ENCODE results near the gene MBNL2.
A peak's percentile ranks its signal among the peaks of the same experiment; 100 is the strongest.

MBNL2 gene

DNA sequence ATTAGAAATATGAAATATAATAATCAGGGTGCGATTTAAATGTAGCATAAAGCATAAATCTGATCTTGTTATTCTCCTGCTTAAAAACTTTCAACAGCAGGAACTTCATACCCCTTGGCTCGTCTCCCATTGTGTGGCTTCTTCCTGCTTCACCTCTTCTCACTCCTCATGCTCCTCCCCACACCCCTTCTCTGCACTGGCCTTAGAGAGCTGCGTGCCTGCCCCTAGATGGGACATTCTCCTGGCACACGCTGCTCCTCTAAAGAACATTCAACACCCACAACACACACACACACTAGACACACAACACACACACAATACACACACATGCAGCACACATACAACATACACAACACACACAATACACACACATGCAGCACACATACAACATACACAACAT lies 107.2 kb downstream of the MBNL2 start:
- no peak for DNase-seq
- no peak overlapping the region for H3K4me3 Mint-ChIP-seq
- H3K4me1 Mint-ChIP-seq (ENCODE audit: low read depth): peaks cover 14% of the 10 kb centered on the region
- no peaks in the 10 kb centered on the region for H3K9me3 Mint-ChIP-seq
- no peak overlapping the region for H3K27ac Mint-ChIP-seq
- H3K36me3 Mint-ChIP-seq (ENCODE audit: low read depth): peaks cover 7% of the 10 kb centered on the region
- H3K27me3 Mint-ChIP-seq: no peaks in the 10 kb centered on the region

DNA sequence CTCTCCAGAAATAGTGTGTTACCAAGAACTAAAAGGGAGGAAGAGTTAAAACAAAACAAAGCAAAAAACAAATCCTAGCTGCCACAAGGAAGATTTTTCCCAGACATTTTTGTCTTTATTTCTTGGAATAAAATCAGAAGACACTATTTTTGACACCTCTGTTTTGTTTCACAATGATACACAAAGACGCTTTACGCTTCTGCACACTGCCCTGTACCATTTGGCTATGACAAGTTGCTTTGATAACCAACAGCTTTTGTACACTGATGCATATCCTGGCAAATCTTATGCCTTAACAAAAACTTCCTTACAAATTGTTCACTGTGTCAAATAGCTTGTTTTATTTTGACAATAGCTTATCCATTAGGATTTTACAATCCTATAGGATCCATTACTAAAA lies 108.3 kb downstream of the MBNL2 start:
- no peaks in the 10 kb centered on the region for H3K27me3 Mint-ChIP-seq
- peaks cover 15% of the 10 kb centered on the region for H3K36me3 Mint-ChIP-seq (ENCODE audit: low read depth)
- no peak overlapping the region for H3K4me3 Mint-ChIP-seq
- no peaks in the 10 kb centered on the region for H3K9me3 Mint-ChIP-seq
- no peak overlapping the region for H3K27ac Mint-ChIP-seq
- no peak for DNase-seq
- H3K4me1 Mint-ChIP-seq (ENCODE audit: low read depth): peaks cover 14% of the 10 kb centered on the region

DNA sequence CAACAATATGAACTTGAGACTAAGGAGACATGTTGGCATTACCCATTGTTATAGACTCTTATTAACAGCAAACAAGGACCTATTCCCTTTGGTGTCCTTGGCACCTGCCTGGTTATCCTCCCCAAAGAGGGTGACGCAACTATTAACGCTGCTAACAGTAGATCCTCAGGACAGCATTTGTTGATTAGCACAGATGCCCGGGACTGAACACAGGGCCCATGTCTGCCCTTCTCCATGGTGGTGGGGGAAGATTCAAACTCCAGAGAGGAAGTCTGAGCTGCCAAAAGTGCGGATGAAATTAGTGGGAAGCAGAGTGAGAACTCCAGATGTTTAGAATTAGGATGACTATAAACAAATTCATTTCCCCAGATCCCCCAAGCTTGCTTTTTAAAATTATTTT lies 110.6 kb downstream of the MBNL2 start:
- H3K27me3 Mint-ChIP-seq: no peaks in the 10 kb centered on the region
- H3K36me3 Mint-ChIP-seq (ENCODE audit: low read depth): peaks cover 20% of the 10 kb centered on the region
- peaks cover 6% of the 10 kb centered on the region for H3K4me1 Mint-ChIP-seq (ENCODE audit: low read depth)
- no peaks in the 10 kb centered on the region for H3K9me3 Mint-ChIP-seq
- H3K4me3 Mint-ChIP-seq: no peak overlapping the region
- DNase-seq: no peak
- H3K27ac Mint-ChIP-seq: no peak overlapping the region

DNA sequence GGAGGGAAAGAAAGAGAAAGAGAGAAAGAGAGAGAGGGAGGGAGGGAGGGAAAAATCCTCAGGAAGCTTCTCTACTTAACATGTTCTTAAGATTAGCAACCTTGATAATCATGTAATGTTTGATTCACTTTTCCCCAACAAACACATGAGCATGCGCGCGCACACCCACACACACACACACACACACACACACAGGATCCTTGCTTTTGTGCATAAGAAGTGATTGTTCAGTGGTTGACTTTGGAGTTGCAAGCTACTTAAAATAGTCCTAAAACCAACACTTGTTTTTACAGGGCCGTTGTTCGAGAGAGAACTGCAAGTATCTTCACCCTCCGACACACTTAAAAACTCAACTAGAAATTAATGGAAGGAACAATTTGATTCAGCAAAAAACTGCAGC lies 111.8 kb downstream of the MBNL2 start:
- no peaks in the 10 kb centered on the region for H3K9me3 Mint-ChIP-seq
- no peak overlapping the region for H3K27ac Mint-ChIP-seq
- peaks cover 20% of the 10 kb centered on the region for H3K36me3 Mint-ChIP-seq (ENCODE audit: low read depth)
- DNase-seq: no peak
- no peaks in the 10 kb centered on the region for H3K27me3 Mint-ChIP-seq
- H3K4me3 Mint-ChIP-seq: no peak overlapping the region
- peaks cover 5% of the 10 kb centered on the region for H3K4me1 Mint-ChIP-seq (ENCODE audit: low read depth)

DNA sequence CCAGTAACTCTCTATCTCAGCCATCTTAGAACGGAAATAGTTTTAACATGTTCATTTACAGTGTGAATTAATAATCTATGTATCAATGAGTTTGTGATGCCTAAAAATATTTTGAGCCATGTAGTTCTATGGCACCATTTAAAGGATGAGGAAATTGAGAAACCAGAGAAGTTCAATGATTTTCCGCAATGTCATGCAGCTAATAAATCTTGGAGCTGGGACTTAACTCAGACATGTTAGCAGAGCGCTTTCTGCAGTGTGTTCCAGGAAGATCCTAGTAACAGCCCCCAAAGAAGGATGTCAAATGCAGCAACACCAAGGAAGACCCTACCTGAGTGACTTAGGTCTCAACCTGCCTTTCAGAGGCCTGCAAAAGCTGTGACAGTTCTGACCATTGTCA lies 112.6 kb downstream of the MBNL2 start:
- H3K27me3 Mint-ChIP-seq: no peaks in the 10 kb centered on the region
- H3K9me3 Mint-ChIP-seq: no peaks in the 10 kb centered on the region
- peak overlapping the region; percentile 6 for H3K27ac Mint-ChIP-seq
- no peak overlapping the region for H3K4me3 Mint-ChIP-seq
- H3K4me1 Mint-ChIP-seq (ENCODE audit: low read depth): peaks cover 6% of the 10 kb centered on the region
- H3K36me3 Mint-ChIP-seq (ENCODE audit: low read depth): peaks cover 20% of the 10 kb centered on the region
- no peak for DNase-seq

DNA sequence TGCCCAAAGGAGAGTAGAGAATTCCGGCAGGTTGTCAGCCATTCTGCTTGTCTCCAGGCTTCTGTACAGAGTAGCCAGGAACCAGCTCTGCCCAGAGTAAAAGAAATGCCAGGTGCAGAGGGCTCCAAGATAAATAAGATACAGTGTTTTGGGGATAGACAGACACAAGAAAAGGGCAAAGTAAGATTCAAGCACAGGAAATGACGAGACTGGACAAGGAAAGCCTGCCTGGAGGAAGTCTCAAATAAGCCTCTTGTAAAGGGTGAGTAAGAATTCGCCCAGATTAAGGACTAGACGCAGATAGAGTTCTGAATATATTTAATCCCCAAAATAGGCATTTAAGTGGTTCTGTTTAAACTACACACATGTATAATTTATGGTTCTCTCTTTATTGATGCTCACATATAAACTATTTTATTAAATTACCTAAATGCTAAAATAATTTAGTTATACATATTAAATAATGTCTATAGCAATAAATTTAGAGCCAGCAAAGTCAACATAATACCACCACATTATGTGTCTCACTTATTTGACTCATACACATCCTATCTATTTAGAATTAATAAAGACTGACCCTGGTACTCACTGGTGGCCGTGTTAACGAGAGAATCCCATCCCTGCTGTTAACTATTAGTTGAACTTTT lies 113.5 kb downstream of the MBNL2 start:
- H3K9me3 Mint-ChIP-seq: no peaks in the 10 kb centered on the region
- H3K4me3 Mint-ChIP-seq: no peak overlapping the region
- peak overlapping the region; percentile 13 for H3K27ac Mint-ChIP-seq
- H3K36me3 Mint-ChIP-seq (ENCODE audit: low read depth): peaks cover 20% of the 10 kb centered on the region
- no peak for DNase-seq
- no peaks in the 10 kb centered on the region for H3K27me3 Mint-ChIP-seq
- H3K4me1 Mint-ChIP-seq (ENCODE audit: low read depth): peaks cover 12% of the 10 kb centered on the region

DNA sequence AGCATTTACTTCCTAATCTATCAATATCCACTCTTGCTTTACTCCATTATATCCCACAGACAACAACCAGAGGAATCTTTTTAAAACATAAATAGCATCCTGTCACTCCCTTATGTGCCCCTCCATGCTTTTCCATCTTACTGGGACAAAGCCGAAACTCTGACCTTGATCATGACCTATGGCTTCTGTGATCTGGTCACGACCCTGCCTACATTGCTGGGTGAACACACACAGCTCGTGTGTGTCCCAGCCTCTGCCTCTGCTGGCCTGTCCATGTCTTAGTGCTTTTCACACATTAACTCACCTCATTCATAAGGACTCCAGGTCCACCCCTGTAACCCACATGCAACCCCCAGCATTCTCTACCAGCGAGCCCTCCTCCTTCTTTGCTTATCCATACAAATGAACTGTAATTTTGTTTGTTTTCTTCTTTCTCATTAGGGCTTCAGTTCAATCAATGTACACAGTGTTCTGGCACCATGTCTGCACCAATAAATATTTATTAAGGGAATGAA lies 115.9 kb downstream of the MBNL2 start:
- no peaks in the 10 kb centered on the region for H3K9me3 Mint-ChIP-seq
- H3K4me3 Mint-ChIP-seq: no peak overlapping the region
- DNase-seq: no peak
- H3K27me3 Mint-ChIP-seq: no peaks in the 10 kb centered on the region
- H3K4me1 Mint-ChIP-seq (ENCODE audit: low read depth): peaks cover 13% of the 10 kb centered on the region
- H3K27ac Mint-ChIP-seq: no peak overlapping the region
- peaks cover 23% of the 10 kb centered on the region for H3K36me3 Mint-ChIP-seq (ENCODE audit: low read depth)

DNA sequence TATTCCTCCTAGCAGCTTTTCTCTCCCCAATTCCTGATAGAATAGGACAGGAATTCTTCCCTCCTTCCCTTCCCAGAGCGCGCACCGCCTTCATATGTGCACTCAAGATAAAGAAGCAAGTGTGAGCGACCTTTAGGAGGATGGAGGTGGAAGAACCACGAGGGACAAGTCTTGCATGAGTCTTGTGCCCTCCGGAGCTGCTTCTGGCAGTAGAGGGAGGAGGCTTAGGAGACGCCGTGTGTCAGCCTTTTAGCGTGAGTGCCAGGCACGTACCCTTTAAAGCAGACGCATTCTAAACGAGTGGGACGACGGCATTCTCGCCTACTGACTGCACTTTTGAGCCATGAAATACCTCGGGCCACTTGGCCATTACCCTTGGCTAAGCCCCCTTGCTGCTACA lies 116.4 kb downstream of the MBNL2 start:
- no peak for DNase-seq
- peaks cover 23% of the 10 kb centered on the region for H3K36me3 Mint-ChIP-seq (ENCODE audit: low read depth)
- H3K4me1 Mint-ChIP-seq (ENCODE audit: low read depth): peaks cover 17% of the 10 kb centered on the region
- no peak overlapping the region for H3K4me3 Mint-ChIP-seq
- no peaks in the 10 kb centered on the region for H3K27me3 Mint-ChIP-seq
- H3K27ac Mint-ChIP-seq: no peak overlapping the region
- H3K9me3 Mint-ChIP-seq: no peaks in the 10 kb centered on the region

DNA sequence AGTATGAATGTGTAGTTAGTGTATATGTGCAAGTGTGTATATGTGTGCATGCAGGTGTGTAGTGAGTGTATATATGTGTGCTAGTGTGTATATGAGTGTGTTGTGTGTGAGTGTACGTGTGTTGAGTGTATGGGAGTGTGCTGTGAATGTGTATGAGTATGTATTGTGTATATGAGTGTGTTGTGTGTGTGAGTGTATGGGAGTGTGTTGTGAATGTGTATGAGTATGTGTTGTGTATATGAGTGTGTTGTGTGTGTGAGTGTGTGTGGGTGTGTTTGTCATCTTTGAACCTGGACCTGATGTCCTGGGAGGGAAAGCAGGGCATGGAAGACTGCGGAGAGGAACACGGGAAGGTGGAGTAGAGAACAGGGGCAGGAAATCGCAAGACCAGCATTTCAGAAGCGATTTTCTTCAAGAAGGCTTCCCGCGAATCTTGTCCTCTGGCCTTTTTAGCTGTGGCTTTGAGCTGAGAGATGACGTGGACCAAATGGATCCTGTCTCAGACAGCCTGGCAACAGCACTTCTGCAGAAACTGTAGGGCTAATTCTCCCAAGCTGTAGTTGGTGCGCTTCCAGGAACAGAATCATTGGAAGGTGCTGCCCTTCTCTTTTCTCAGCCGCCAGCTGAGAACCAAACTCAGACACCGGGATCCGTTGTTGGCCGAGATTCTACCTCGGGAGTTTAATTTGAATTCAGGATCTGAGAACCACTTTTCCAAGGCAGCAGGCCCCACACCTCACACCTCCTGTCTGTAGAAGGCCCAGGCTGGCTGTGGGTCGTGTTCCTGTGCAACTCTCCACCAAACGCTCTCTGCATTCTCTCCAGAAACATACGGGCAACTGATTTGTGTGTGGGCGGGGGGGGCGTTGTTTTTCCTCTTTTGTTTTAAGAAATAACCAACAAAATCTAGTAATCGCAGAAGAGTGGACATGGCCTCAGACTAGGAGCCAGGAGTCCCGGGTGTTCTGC lies 117.2 kb downstream of the MBNL2 start:
- no peak for DNase-seq
- H3K4me1 Mint-ChIP-seq (ENCODE audit: low read depth): peaks cover 15% of the 10 kb centered on the region
- no peak overlapping the region for H3K4me3 Mint-ChIP-seq
- H3K27ac Mint-ChIP-seq: no peak overlapping the region
- no peaks in the 10 kb centered on the region for H3K9me3 Mint-ChIP-seq
- H3K36me3 Mint-ChIP-seq (ENCODE audit: low read depth): peaks cover 22% of the 10 kb centered on the region
- H3K27me3 Mint-ChIP-seq: no peaks in the 10 kb centered on the region

DNA sequence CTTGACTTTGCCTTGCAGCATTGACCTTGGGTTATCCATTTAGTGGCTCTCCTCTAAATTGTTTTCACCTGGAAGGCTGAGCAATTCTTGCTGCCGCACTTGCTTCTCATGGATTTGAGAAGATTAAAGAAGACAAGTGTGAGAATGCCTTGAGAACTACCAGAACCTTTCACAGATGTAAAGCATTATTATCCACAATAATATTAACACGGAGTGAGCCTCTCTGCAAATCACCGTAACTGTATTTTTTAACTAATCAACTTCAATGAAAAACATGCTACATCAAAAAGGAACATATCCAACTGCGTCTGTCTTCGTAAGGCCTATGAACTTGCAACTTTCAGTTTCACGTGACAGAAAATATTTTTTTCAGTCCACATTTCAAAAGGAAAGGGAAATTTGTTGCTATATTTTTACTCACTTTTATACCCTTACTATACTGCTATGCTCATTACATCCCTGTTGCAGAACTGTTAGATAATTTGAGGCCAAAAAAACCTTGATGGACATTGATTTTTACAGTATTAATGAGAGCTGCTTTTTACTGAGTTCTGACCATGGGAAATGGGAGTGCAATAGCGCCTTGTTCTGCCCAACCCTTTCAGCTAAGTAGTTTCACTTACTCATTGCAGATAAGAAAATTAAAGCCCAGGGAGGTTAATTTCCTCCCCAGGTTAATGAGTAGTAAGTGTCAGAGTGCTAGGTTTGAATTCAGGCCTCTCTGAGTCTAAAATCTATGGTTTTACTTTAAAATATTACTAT lies 118.0 kb downstream of the MBNL2 start:
- Mint-ChIP-seq H3K36me3 (ENCODE audit: low read depth) (peaks cover 19% of the 10 kb centered on the region), H3K27ac (peak overlapping the region; percentile 19), H3K9me3 (no peaks in the 10 kb centered on the region), H3K27me3 (no peaks in the 10 kb centered on the region), H3K4me3 (no peak overlapping the region), H3K4me1 (ENCODE audit: low read depth) (peaks cover 15% of the 10 kb centered on the region)
- no peak for DNase-seq

DNA sequence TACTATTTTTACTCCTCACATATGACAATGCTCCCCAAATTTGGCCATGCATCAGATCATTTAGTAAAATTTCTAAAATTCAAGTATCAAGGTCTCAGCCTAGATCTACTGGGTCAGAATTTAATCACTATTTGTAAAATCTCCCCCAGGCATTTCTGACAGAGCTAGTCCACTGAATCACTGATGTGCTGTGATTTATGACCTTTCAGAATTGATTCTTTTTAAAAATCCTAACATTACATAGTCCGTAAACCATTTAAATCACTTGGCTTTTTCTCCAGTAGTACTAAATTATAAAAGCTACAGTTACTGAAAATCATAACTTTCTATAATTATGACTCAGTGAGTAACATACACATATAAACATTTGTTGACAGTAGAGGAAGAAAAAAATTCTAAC lies 119.0 kb downstream of the MBNL2 start:
- DNase-seq: no peak
- Mint-ChIP-seq H3K9me3 (no peaks in the 10 kb centered on the region), H3K27ac (no peak overlapping the region), H3K4me3 (no peak overlapping the region), H3K36me3 (ENCODE audit: low read depth) (peaks cover 16% of the 10 kb centered on the region), H3K4me1 (ENCODE audit: low read depth) (peaks cover 15% of the 10 kb centered on the region), H3K27me3 (no peaks in the 10 kb centered on the region)

DNA sequence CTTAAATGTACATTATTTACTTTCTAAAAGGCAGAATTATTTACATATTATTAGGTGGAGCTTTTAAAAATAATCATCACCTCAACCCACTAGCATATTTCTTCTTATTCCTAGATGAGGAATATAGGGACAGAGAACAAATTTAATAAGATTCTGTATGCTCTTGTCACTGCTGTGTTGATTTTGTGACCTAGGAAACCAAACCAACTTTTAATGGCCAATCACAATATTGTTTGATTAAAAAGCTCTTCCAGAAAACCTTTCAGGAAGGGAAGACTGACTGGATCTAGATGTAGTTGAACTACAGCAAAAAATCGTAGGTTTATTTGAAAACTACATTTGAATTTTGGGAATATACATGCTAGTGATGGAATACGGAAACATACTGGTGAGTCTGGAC lies 120.0 kb downstream of the MBNL2 start:
- no peak for DNase-seq
- H3K9me3 Mint-ChIP-seq: no peaks in the 10 kb centered on the region
- H3K4me3 Mint-ChIP-seq: no peak overlapping the region
- no peak overlapping the region for H3K27ac Mint-ChIP-seq
- H3K27me3 Mint-ChIP-seq: no peaks in the 10 kb centered on the region
- H3K4me1 Mint-ChIP-seq (ENCODE audit: low read depth): peaks cover 15% of the 10 kb centered on the region
- H3K36me3 Mint-ChIP-seq (ENCODE audit: low read depth): peaks cover 19% of the 10 kb centered on the region

DNA sequence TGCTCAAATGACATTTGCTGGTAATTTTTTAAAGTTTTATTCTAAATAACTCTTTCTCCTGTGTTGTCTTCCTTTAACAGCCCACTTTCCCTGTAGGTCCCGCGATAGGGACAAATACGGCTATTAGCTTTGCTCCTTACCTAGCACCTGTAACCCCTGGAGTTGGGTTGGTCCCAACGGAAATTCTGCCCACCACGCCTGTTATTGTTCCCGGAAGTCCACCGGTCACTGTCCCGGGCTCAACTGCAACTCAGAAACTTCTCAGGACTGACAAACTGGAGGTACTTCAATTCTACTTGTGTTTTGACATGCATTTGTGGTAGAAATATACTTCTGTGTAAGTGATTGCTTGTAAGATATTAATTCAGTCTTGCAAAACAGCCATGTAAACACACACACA lies 120.8 kb downstream of the MBNL2 start:
- DNase-seq: no peak
- H3K9me3 Mint-ChIP-seq: no peaks in the 10 kb centered on the region
- H3K27me3 Mint-ChIP-seq: no peaks in the 10 kb centered on the region
- peaks cover 27% of the 10 kb centered on the region for H3K36me3 Mint-ChIP-seq (ENCODE audit: low read depth)
- H3K27ac Mint-ChIP-seq: no peak overlapping the region
- H3K4me3 Mint-ChIP-seq: no peak overlapping the region
- peaks cover 15% of the 10 kb centered on the region for H3K4me1 Mint-ChIP-seq (ENCODE audit: low read depth)

DNA sequence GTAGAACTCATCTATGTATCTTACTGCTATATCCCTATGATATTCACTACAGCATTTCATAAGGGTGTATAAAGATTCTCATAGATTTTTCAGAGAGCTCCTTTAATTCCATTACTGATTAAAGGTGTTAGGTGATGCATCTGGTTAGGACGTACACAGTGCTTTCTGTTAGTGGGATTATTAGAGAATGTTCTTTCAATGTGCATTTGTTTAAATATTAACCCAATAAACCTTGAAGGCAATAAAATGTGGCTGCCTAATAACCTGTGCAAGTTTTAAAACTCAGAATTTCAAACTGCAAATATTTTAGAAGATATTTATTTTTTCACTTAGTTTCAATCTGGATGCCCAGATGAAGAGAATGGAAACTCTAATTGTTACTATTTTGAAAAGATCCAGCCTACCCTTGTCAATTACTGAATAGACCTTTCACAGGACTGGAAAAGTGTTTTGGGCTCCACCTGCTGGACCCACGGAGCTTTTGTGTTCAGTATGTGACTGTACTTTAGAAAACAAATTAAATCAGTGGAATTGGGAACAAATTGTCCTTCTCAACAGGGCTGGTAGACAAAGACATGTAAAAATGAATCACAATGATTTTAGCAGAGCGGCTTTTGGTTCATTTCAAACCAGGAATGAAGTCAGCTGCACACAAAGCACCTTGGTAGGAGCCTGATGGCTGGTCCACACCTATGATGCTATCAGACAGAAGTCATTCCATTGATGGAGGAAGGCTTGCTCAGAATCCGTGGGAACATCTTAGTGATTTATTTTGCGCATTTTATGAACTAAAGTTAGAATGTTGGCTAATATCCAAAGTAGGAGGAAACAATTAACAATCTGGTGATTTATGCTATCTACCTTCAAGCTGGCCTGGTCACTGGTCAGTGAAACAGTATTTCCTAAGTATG lies 122.4 kb downstream of the MBNL2 start:
- DNase-seq: peak; percentile 62
- H3K4me1 Mint-ChIP-seq (ENCODE audit: low read depth): peaks cover 15% of the 10 kb centered on the region
- H3K36me3 Mint-ChIP-seq (ENCODE audit: low read depth): peaks cover 38% of the 10 kb centered on the region
- H3K27ac Mint-ChIP-seq: no peak overlapping the region
- H3K27me3 Mint-ChIP-seq: no peaks in the 10 kb centered on the region
- no peak overlapping the region for H3K4me3 Mint-ChIP-seq
- H3K9me3 Mint-ChIP-seq: no peaks in the 10 kb centered on the region
